GM19238 (cell line): Measurements from ENCODE around the gene GGT6.

Experiments used
- DNase-seq: peaks from one replicate; pipeline ENCODE4 v3.0.0; 2011; ENCODE audit warnings: low spot score; ENCODE audit not compliant: insufficient read length

GGT6 gene

GRCh38 chr17:4523946-4524345 lies 36.4 kb downstream of the GGT6 start:
- no peak for DNase-seq

GRCh38 chr17:4522661-4523060 lies 37.7 kb downstream of the GGT6 start:
- no peak for DNase-seq

GRCh38 chr17:4520894-4521600 lies 39.3 kb downstream of the GGT6 start:
- no peak for DNase-seq

GRCh38 chr17:4520060-4520893 lies 40.1 kb downstream of the GGT6 start:
- no peak for DNase-seq

- no peak for DNase-seq
These were observed 41.0 kb downstream of the GGT6 start for GRCh38 chr17:4519361-4519788.

GRCh38 chr17:4518901-4519300 lies 41.5 kb downstream of the GGT6 start:
- DNase-seq, result no peak

- no peak for DNase-seq
These were observed 43.6 kb downstream of the GGT6 start for GRCh38 chr17:4516735-4517134.

GRCh38 chr17:4515501-4515900 lies 44.9 kb downstream of the GGT6 start:
- no peak for DNase-seq

- DNase-seq, result no peak
These were observed 45.6 kb downstream of the GGT6 start for GRCh38 chr17:4514779-4515178.

- no peak for DNase-seq
These were observed 46.2 kb downstream of the GGT6 start for GRCh38 chr17:4514206-4514605.

GRCh38 chr17:4513113-4514032 lies 47.0 kb downstream of the GGT6 start:
- DNase-seq, result no peak

- no peak for DNase-seq
These were observed 47.9 kb downstream of the GGT6 start for GRCh38 chr17:4512156-4513112.

- no peak for DNase-seq
These were observed 49.0 kb downstream of the GGT6 start for GRCh38 chr17:4511199-4511932.

GRCh38 chr17:4510618-4510941 lies 49.8 kb downstream of the GGT6 start:
- DNase-seq, result no peak

- DNase-seq, result no peak
These were observed 50.3 kb downstream of the GGT6 start for GRCh38 chr17:4509923-4510617.

GRCh38 chr17:4509401-4509800 lies 51.0 kb downstream of the GGT6 start:
- DNase-seq, result peak; percentile 69

- DNase-seq, result no peak
These were observed 52.2 kb downstream of the GGT6 start for GRCh38 chr17:4508207-4508606.

GRCh38 chr17:4507361-4508111 lies 52.8 kb downstream of the GGT6 start:
- no peak for DNase-seq
